K562 (cell line): ENCODE measurements around the gene TUSC7. TPM values are rescaled to one million over a fixed set of nuclear protein-coding genes. Genes with fewer than 3 reads are reported as not detected.

ENCODE experiments used
- ATAC-seq: fragments of 200-7000 bp; cut with Tn5 transposase; 3 replicates; pipeline ENCODE4 v1.9.1; 2020; ENCODE audit warnings: moderate library complexity
- BruUV-seq: library from RNA; stranded (reverse); fragments of 400-500 nt; replicated peaks from 2 replicates; lab custom pipeline; 2021; lab: Mats Ljungman, UMichigan
- CTCF ChIA-PET: fragments of 300-600 bp; formaldehyde crosslinking; extraction: SDS; loops from one replicate; lab custom pipeline; 2021; ENCODE audit warnings: low intra/inter-chr PET ratio; lab: Yijun Ruan, JAX
- POLR2A ChIA-PET: fragments of 300-600, 350-650 bp; sonication (Branson Sonifier 250); formaldehyde crosslinking; extraction: SDS; loops from one replicate; lab custom pipeline; 2021; ENCODE audit warnings: antibody characterized with exemption, inconsistent platforms; lab: Yijun Ruan, JAX
- DNase-seq, 4 experiments: peaks; one replicate each; pipeline versions ENCODE4 v3.0.0 to v3.0.0-alpha.2; 2011 to 2018; ENCODE audit warnings: low spot score in 3 of 4, mixed read lengths in 3 of 4; ENCODE audit errors: extremely low read depth in 1 of 4
- FAIRE-seq: peaks from 2 replicates; lab custom pipeline; 2011; peaks lifted over from hg19 to GRCh38; lab: Jason Lieb, UNC
- H2AFZ ChIP-seq: 2 replicates; pipeline ENCODE4 v1.6.0; 2011; ENCODE audit warnings: low read depth, low read length, control low read depth, inconsistent platforms
- H3K27ac ChIP-seq: fragments of 200-600 bp; 3 replicates; pipeline ENCODE4 v1.8.0; 2011; ENCODE audit warnings: low read depth, mild to moderate bottlenecking, control low read depth, inconsistent platforms, low read length, moderate library complexity, mixed read lengths; ENCODE audit errors: extremely low read depth
- H3K27me3 ChIP-seq, 2 experiments: fragments of 300-600 bp in 1 of 2; 2 replicates in 1 of 2; 3 replicates in 1 of 2; pipeline versions ENCODE4 v1.6.0 to v1.8.0; 2011; ENCODE audit warnings: inconsistent platforms in 2 of 2, low read length in 2 of 2, mild to moderate bottlenecking in 1 of 2, mixed read lengths in 1 of 2, moderate library complexity in 1 of 2; ENCODE audit not compliant: control insufficient read depth in 2 of 2, insufficient read depth in 2 of 2
- H3K36me3 ChIP-seq: fragments of 300-600 bp; 3 replicates; pipeline ENCODE4 v1.8.0; 2011; ENCODE audit warnings: mild to moderate bottlenecking, low read length, inconsistent platforms; ENCODE audit not compliant: control insufficient read depth, insufficient read depth
- H3K4me1 ChIP-seq, 2 experiments: fragments of 200-600 bp in 1 of 2; replicated peaks in 1 of 2; 2 replicates in 1 of 2; 3 replicates in 1 of 2; pipeline versions ENCODE4 v1.5.1 to v1.8.0; 2011; ENCODE audit warnings: inconsistent platforms in 2 of 2, low read length in 2 of 2, mild to moderate bottlenecking in 1 of 2, mixed read lengths in 1 of 2, moderate library complexity in 1 of 2; ENCODE audit not compliant: control insufficient read depth in 2 of 2, insufficient read depth in 2 of 2
- H3K4me2 ChIP-seq: 2 replicates; pipeline ENCODE4 v1.6.1; 2011; ENCODE audit warnings: low read length, control low read depth, inconsistent platforms, mixed read lengths; ENCODE audit not compliant: insufficient read depth
- H3K4me3 ChIP-seq: fragments of 200-600 bp; sonication (generic), shearing (Covaris generic); 2 replicates; pipeline ENCODE4 v1.5.1; 2016; ENCODE audit warnings: control low read depth, inconsistent platforms
- H3K79me2 ChIP-seq: fragments of 200-600 bp; 3 replicates; pipeline ENCODE4 v1.8.0; 2011; ENCODE audit warnings: low read length, inconsistent platforms; ENCODE audit not compliant: control insufficient read depth, insufficient read depth
- H3K9ac ChIP-seq, 2 experiments: 2 replicates each; pipeline versions ENCODE4 v1.6.0 to v1.6.1; 2011; ENCODE audit warnings: low read depth in 2 of 2, low read length in 2 of 2, control low read depth in 1 of 2, inconsistent platforms in 1 of 2, mild to moderate bottlenecking in 1 of 2, mixed read lengths in 1 of 2; ENCODE audit not compliant: insufficient read depth in 1 of 2
- H3K9me1 ChIP-seq: one replicate; pipeline ENCODE4 v1.6.0; 2011; ENCODE audit warnings: inconsistent platforms, mild to moderate bottlenecking, low read length, moderate library complexity; ENCODE audit not compliant: control insufficient read depth, insufficient read depth
- H3K9me3 ChIP-seq: replicated peaks from 2 replicates; pipeline ENCODE4 v1.5.1; 2011; ENCODE audit warnings: low read depth, low read length, inconsistent platforms; ENCODE audit not compliant: control insufficient read depth, insufficient read depth
- H4K20me1 ChIP-seq: replicated peaks from 2 replicates; pipeline ENCODE4 v1.6.1; 2011; ENCODE audit warnings: low read length, inconsistent platforms, mixed read lengths; ENCODE audit not compliant: control insufficient read depth, insufficient read depth
- HDAC2 ChIP-seq: fragments of 450-650 bp; IDR thresholded peaks from 2 replicates; pipeline ENCODE4 v1.6.1; 2016; ENCODE audit warnings: mild to moderate bottlenecking
- HDAC6 ChIP-seq: IDR thresholded peaks from 2 replicates; pipeline ENCODE4 v1.6.1; 2012; ENCODE audit warnings: low read depth, mild to moderate bottlenecking, control low read depth, inconsistent platforms, low read length, moderate library complexity
- MYBL2 ChIP-seq, 2 experiments: fragments of 450-650 bp in 1 of 2; sonication (generic) in 1 of 2; formaldehyde crosslinking in 1 of 2; IDR thresholded peaks; 2 replicates each; pipeline versions ENCODE4 v1.6.1 to v1.8.1; 2017 to 2022; ENCODE audit warnings: borderline replicate concordance in 1 of 2, inconsistent platforms in 1 of 2, low read depth in 1 of 2, mild to moderate bottlenecking in 1 of 2, missing genetic modification reagents in 1 of 2, moderate library complexity in 1 of 2
- POLR2A ChIP-seq: fragments of 450-650 bp; conservative IDR thresholded peaks from 2 replicates; pipeline ENCODE4 v1.6.1; 2016
- SMAD2 ChIP-seq: fragments of 150-350 bp; IDR thresholded peaks from 2 replicates; pipeline ENCODE4 v1.6.1; 2014; ENCODE audit warnings: low read depth, mild to moderate bottlenecking, low read length
- XRCC5 ChIP-seq: fragments of 200-400 bp; formaldehyde crosslinking; IDR thresholded peaks from 2 replicates; pipeline ENCODE4 v1.6.1; 2017; ENCODE audit warnings: low read depth, mild to moderate bottlenecking, low read length
- ZNF766 ChIP-seq: fragments of 200-800 bp; sonication (Bioruptor generic); conservative IDR thresholded peaks from 2 replicates; pipeline ENCODE4 v1.6.1; 2016; ENCODE audit warnings: missing genetic modification characterization, missing compliant biosample characterization
- WGBS: fragments of 100-300 bp; shearing (Covaris generic); methylation state at CpG from one replicate; pipeline ENCODE4 v1.1.6; 2016; ENCODE audit warnings: low coverage, mixed read lengths; ENCODE audit not compliant: insufficient coverage; ENCODE audit errors: missing lambda C conversion rate; 5-methylcytosine and 5-hydroxymethylcytosine counted together
- in situ Hi-C: fragments of 300-500 bp; cut with MboI; formaldehyde crosslinking; loops from 4 replicates; pipeline ENCODE4 v1.15.0; 2018; ENCODE audit warnings: inconsistent platforms, mixed read lengths
- intact Hi-C: fragments of 100-400 bp; cut with micrococcal nuclease; formaldehyde crosslinking; loops from 2 replicates; pipeline ENCODE4 v1.14.2; 2022
- polyA plus RNA-seq, 8 experiments: library from polyadenylated mRNA; depleted of rRNA in 4 of 8; stranded (reverse) in 5 of 8; unstranded in 3 of 8; fragments of >200 nt; fragmentation: Nextera tagmentation in 2 of 8; fragmentation: Illumina TruSeq in 1 of 8; extraction: Ambion mirVana in 2 of 8; extraction: Trizol in 1 of 8; gene quantifications; 2 replicates each; pipeline versions ENCODE4 v1.2.1 to v1.2.3, GENCODE V29; 2011 to 2014; ENCODE audit warnings: inconsistent platforms in 1 of 8, missing spikeins in 1 of 8
- total RNA-seq, 7 experiments: library from RNA; depleted of rRNA in 6 of 7; stranded (reverse); fragments of >200 nt in 6 of 7; fragmentation: Illumina TruSeq in 2 of 7; extraction: Trizol in 2 of 7; gene quantifications; 2 replicates each; pipeline versions ENCODE4 v1.2.1 to v1.2.3, GENCODE V29; 2011 to 2021; ENCODE audit warnings: low replicate concordance in 1 of 7
- TF ChIP-seq, protein P1 (sequence below): fragments of 450-650 bp; IDR thresholded peaks from 2 replicates; pipeline ENCODE4 v1.6.1; 2016; ENCODE audit warnings: borderline replicate concordance
- TF ChIP-seq, protein P2 (sequence below): fragments of 450-650 bp; IDR thresholded peaks from 2 replicates; pipeline ENCODE4 v1.6.1; 2016; ENCODE audit warnings: low read depth
- TF ChIP-seq, protein P3 (sequence below): fragments of 250-450 bp; sonication (Bioruptor Pico); IDR thresholded peaks from 2 replicates; pipeline ENCODE4 v1.8.0; 2022; ENCODE audit warnings: inconsistent platforms

Gene TUSC7
- total and polyA plus RNA-seq, 9 of the 15 experiments (the other 6 are each of a cell fraction or from before 2014, with no cell fraction given), result not detected

DNA sequence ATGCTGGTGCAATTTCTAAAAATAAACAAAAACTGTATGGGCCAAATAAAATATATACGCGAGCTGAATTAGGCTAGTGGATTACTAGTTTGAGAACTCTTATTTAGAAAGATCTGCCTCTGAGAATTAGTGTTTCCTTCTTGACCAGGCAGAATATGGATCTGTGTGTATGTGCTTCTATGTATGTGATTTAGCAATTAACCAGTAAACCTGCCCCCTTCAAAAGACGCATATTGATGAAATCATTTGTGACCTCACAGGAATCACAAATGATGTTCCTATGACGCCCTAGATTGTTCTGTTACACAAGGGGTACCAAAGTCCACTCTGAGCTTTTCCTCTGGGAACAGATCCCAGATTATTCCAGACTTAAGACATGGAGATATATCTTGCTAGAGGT is at the start of gene TUSC7 (continued):
- TF ChIP-seq HDAC6 (no peak), SMAD2 (no peak)
- TF ChIP-seq, protein P1, sequence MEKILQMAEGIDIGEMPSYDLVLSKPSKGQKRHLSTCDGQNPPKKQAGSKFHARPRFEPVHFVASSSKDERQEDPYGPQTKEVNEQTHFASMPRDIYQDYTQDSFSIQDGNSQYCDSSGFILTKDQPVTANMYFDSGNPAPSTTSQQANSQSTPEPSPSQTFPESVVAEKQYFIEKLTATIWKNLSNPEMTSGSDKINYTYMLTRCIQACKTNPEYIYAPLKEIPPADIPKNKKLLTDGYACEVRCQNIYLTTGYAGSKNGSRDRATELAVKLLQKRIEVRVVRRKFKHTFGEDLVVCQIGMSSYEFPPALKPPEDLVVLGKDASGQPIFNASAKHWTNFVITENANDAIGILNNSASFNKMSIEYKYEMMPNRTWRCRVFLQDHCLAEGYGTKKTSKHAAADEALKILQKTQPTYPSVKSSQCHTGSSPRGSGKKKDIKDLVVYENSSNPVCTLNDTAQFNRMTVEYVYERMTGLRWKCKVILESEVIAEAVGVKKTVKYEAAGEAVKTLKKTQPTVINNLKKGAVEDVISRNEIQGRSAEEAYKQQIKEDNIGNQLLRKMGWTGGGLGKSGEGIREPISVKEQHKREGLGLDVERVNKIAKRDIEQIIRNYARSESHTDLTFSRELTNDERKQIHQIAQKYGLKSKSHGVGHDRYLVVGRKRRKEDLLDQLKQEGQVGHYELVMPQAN, result no peak
- TF ChIP-seq, all 486 proteins: peak for 0

DNA sequence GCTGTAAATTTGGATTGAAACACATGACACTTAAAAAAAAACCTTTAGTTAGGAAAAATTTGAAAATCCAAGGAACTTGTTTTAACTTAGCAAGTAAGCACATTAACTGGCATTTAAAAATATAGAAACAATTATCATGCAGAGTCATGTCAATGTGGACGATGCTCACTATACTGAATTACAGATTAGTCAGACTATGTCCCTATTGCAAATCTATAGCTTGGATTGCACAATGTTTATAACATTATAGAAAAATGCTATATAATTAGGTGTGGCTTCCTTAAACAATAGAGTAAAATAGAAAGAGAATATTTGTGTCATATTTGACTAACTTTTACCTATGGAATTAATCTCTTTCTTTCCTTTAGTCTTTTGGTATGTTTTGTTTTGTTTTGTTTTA is 48.4 kb upstream of the TUSC7 start:
- H3K4me2 ChIP-seq, result no peak overlapping the region
- H3K27me3 ChIP-seq, result no peaks in the 10 kb centered on the region
- H4K20me1 ChIP-seq, result no peaks in the 10 kb centered on the region
- H3K27ac ChIP-seq, result no peak overlapping the region
- FAIRE-seq (no peak), DNase-seq (no peak), ATAC-seq (no peak)
- WGBS, result 0% methylated on average over 1 of the region's 1 CpG
- H3K4me3 ChIP-seq, result no peak overlapping the region
- H2AFZ ChIP-seq, result no peak overlapping the region
- H3K79me2 ChIP-seq, result no peaks in the 10 kb centered on the region
- no peak overlapping the region for H3K9ac ChIP-seq
- intact Hi-C loops, result no loop called here
- H3K9me1 ChIP-seq, result no peaks in the 10 kb centered on the region
- CTCF ChIA-PET, result no interaction called here
- POLR2A ChIA-PET, result no interaction called here
- in situ Hi-C loops, result no loop called here
- BruUV-seq, result no TSS peak
- no peaks in the 10 kb centered on the region for H3K9me3 ChIP-seq
- no peaks in the 10 kb centered on the region for H3K36me3 ChIP-seq
- H3K4me1 ChIP-seq, result no peaks in the 10 kb centered on the region
- TF ChIP-seq HDAC2, result no peak
- no peak for TF ChIP-seq ZNF766
- no peak for TF ChIP-seq POLR2A
- TF ChIP-seq, protein P2, sequence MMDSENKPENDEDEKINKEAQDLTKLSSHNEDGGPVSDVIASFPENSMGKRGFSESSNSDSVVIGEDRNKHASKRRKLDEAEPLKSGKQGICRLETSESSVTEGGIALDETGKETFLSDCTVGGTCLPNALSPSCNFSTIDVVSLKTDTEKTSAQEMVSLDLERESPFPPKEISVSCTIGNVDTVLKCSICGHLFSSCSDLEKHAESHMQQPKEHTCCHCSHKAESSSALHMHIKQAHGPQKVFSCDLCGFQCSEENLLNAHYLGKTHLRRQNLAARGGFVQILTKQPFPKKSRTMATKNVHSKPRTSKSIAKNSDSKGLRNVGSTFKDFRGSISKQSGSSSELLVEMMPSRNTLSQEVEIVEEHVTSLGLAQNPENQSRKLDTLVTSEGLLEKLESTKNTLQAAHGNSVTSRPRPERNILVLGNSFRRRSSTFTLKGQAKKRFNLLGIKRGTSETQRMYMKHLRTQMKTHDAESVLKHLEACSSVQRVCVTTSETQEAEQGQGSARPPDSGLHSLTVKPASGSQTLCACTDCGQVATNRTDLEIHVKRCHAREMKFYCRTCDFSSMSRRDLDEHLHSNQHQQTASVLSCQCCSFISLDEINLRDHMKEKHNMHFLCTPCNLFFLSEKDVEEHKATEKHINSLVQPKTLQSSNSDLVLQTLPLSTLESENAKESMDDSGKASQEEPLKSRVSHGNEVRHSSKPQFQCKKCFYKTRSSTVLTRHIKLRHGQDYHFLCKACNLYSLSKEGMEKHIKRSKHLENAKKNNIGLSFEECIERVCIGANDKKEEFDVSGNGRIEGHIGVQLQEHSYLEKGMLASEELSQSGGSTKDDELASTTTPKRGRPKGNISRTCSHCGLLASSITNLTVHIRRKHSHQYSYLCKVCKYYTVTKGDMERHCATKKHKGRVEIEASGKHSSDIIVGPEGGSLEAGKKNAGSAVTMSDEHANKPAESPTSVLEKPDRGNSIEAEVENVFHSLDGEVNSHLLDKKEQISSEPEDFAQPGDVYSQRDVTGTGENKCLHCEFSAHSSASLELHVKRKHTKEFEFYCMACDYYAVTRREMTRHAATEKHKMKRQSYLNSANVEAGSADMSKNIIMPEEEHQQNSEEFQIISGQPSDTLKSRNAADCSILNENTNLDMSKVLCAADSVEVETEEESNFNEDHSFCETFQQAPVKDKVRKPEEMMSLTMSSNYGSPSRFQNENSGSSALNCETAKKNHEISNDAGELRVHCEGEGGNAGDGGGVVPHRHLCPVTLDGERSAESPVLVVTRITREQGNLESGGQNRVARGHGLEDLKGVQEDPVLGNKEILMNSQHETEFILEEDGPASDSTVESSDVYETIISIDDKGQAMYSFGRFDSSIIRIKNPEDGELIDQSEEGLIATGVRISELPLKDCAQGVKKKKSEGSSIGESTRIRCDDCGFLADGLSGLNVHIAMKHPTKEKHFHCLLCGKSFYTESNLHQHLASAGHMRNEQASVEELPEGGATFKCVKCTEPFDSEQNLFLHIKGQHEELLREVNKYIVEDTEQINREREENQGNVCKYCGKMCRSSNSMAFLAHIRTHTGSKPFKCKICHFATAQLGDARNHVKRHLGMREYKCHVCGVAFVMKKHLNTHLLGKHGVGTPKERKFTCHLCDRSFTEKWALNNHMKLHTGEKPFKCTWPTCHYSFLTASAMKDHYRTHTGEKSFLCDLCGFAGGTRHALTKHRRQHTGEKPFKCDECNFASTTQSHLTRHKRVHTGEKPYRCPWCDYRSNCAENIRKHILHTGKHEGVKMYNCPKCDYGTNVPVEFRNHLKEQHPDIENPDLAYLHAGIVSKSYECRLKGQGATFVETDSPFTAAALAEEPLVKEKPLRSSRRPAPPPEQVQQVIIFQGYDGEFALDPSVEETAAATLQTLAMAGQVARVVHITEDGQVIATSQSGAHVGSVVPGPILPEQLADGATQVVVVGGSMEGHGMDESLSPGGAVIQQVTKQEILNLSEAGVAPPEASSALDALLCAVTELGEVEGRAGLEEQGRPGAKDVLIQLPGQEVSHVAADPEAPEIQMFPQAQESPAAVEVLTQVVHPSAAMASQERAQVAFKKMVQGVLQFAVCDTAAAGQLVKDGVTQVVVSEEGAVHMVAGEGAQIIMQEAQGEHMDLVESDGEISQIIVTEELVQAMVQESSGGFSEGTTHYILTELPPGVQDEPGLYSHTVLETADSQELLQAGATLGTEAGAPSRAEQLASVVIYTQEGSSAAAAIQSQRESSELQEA, result no peak
- TF ChIP-seq, protein P3, sequence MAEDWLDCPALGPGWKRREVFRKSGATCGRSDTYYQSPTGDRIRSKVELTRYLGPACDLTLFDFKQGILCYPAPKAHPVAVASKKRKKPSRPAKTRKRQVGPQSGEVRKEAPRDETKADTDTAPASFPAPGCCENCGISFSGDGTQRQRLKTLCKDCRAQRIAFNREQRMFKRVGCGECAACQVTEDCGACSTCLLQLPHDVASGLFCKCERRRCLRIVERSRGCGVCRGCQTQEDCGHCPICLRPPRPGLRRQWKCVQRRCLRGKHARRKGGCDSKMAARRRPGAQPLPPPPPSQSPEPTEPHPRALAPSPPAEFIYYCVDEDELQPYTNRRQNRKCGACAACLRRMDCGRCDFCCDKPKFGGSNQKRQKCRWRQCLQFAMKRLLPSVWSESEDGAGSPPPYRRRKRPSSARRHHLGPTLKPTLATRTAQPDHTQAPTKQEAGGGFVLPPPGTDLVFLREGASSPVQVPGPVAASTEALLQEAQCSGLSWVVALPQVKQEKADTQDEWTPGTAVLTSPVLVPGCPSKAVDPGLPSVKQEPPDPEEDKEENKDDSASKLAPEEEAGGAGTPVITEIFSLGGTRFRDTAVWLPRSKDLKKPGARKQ, result no peak
- TF ChIP-seq XRCC5, result no peak
- TF ChIP-seq MYBL2 (IDR thresholded peaks at IDR 0.05; ENCODE audit: low read depth), result no peak
- no peak for TF ChIP-seq MYBL2 (CRISPR knock-in tag; IDR thresholded peaks at IDR 0.05; ENCODE audit: borderline replicate concordance)
